ENCODE measurements around the gene ACTL10.
"Not testable (repeated sequence)": the region's sequence is repeated elsewhere in the genome, so short reads cannot be mapped to it uniquely, and the experiment has no call there.

Gene ACTL10

DNA sequence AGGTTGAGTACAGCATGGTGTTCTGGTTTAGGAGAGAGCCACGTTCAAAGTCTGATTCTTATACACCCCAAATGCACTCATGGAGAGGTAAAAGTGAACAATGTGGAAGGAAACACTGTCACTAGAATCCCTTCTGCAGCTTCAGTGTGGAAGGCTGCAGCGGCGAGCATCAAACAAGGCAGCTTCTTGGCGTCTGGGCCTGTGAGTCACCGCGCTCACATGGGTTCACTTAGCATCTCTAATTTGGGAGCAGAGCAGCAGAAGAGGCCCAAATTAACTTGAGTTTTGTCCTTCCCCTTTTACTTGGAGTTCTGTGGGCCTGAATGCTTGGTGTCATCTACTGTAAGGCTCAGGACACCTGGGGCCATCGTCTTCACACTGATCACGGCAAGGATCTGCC is 30.4 kb downstream of the ACTL10 start:
- no peak for ATAC-seq

DNA sequence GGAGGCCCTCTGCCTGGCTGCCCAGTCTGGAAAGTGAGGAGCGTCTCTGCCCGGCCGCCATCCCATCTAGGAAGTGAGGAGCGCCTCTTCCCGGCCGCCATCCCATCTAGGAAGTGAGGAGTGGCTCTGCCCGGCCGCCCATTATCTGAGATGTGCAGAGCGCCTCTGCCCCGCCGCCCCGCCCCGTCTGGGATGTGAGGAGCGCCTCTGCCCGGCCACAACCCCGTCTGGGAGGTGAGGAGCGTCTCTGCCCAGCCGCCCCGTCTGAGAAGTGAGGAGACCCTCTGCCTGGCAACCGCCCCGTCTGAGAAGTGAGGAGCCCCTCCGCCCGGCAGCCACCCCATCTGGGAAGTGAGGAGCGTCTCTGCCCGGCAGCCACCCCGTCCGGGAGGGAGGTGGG is 32.2 kb downstream of the ACTL10 start:
- not testable (repeated sequence) for ATAC-seq

DNA sequence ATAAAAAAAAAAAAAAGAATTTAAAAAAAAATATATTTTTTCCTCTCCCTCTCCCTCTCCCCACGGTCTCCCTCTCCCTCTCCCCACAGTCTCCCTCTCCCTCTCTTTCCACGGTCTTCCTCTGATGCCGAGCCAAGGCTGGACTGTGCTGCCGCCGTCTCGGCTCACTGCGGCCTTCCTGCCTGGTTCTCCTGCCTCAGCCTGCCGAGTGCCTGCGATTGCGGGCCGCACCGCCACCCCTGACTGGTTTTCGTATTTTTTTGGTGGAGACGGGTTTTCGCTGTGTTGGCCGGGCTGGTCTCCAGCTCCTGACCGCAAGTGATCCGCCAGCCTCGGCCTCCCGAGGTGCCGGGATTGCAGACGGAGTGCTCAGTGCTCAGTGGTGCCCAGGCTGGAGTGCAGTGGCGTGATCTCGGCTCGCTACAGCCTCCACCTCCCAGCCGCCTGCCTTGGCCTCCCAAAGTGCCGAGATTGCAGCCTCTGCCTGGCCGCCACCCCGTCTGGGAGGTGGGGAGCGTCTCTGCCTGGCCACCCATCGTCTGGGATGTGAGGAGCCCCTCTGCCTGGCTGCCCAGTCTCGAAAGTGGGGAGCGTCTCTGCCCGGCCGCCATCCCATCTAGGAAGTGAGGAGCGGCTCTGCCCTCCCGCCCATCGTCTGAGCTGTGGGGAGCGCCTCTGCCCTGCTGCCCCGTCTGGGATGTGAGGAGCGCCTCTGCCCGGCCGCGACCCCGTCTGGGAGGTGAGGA is 34.1 kb downstream of the ACTL10 start:
- not testable (repeated sequence) for ATAC-seq

DNA sequence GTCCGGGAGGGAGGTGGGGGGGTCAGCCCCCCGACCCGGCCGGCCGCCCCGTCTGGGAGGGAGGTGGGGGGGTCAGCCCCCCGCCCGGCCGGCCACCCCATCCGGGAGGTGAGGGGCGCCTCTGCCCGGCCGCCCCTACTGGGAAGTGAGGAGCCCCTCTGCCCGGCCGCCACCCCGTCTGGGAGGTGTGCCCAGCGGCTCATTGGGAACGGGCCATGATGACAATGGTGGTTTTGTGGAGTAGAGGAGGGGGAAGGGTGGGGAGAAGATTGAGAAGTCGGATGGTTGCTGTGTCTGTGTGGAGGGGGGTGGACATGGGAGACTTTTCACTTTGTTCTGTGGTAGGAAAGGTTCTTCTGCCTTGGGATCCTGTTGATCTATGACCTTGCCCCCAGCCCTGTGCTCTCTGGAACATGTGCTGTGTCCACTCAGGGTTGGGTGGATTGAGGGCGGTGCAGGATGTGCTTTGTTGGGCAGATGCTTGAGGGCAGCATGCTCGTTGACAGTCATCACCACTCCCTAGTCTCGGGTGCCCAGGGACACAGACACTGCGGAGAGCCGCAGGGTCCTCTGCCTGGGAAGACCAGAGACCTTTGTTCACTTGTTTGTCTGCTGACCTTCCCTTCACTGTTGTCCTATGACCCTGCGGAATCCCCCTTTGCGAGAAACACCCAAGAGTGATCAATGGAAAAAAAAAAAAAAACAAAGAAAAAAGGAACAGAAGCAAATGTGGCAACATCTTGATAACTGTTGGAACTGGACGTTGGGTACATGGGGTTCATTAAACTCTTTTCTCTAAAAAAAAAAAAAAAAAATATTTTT is 35.1 kb downstream of the ACTL10 start:
- no peak for ATAC-seq

DNA sequence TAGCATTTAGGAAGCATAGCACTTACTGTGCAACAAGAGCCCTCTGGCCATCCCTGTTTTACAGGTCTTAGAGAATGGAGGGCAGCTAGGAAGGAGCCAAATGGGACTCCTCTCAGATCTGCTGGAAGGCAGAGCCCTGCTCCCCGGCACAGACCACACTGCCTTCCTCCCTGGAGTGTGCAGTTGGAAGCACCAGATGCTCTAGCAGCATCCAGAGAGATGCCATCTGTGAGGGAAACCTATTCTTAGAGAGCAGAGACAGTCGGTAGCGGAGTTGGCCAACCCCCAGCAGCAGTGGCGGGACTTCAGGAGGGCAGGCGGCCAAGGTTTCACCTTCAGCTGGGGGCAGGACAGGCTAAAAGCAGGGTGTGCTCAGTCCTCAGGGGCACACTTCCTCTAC is 36.1 kb downstream of the ACTL10 start:
- no peak for ATAC-seq

DNA sequence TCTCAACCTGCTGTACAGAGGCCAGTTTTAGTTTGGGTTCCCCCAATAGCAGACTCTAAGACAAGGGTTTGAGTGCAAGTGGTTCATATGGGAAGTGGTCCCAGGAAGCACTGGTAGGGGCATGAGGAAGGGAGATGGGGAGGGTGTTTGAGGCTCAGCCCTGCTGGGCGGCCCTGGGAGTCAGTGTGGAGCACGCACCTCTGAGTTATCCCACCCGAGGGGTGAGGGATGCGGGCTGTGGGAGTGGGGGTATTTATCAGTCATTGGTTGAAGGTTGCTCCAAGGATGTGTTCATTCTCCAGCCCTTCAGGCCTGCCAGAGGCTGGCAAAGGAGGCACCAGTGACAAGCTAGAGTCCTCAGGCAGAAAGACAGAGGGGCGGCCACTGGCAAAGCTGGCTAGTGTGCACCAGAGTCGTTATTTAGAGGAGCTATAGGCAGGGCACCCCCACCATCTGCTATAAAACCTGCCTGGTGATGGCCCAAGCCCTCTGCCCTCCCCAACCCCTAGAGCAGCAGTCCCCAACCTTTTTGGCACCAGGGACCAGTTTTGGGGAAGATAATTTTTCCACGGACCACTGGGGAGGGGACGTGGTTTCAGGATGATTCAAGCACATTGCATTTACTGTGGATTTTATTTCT is 36.9 kb downstream of the ACTL10 start:
- no peak for ATAC-seq

DNA sequence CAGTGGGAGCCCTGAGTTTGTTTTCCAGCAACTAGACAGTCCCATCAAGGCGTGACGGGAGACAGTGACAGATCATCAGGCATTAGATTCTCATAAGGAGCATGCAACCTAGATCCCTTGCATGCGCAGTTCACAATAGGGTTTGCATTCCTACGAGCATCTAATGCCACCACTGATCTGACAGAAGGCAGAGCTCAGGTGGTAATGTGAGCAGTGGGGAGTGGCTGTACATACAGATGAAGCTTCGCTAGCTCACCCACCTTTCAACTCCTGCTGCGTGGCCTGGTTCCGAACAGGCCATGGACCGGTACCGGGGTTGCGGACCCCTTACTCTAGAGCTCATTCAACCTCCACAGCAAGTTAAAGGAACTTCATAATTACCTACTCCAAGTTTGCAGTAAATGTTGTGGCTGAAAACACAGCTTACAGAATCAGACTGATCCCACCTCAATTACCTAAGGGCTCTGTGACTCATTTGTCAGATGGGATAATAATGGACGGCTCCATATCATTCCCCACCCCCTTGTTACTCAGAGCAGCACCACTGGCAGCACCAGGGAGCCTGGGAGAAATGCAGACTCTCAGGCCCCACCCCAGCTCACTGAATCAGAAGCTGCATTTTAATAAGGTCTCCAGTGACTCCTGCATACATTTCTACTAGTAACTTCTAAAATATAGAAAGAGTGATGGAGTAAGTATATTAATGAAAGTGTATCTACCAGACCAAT is 37.6 kb downstream of the ACTL10 start:
- ATAC-seq, result no peak

DNA sequence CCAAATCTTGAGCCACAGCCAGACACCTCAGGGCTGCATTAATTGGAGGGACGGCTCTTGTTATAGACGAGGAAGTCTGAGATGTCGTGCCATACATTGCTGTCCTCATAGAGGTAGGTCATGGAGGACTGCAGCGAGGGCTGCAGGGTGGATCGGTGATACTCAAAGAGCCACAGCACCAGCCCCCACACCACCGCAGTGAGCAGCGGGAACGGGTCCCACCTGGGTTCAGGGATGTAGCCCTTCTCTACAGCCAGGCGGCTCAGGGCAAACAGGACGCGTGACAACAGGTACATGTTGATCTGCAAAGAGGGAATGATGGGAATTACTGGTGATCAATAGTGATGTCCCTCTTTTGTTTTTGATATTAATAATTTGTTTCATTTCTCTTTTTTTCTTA is 40.9 kb downstream of the ACTL10 start:
- no peak for ATAC-seq

DNA sequence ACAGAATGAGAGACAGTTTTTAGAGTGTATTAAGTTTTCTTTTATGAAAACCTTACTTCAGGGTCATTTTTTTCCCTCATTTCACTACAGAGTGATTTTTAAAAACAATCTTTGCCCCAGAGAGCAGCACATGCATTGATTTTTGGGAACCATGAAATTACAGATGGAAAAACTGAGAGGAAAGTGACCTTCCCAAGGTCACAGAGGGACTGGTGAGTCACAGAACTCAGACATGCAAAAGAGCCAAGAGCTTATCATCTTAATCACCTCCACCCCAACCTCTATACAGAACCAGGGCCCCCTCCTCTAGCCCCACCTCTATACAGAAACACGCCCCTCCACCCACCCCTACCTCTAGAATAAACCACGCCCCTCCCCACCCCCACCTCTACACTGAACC is 42.7 kb downstream of the ACTL10 start:
- ATAC-seq, result peak; percentile 44 to 67

DNA sequence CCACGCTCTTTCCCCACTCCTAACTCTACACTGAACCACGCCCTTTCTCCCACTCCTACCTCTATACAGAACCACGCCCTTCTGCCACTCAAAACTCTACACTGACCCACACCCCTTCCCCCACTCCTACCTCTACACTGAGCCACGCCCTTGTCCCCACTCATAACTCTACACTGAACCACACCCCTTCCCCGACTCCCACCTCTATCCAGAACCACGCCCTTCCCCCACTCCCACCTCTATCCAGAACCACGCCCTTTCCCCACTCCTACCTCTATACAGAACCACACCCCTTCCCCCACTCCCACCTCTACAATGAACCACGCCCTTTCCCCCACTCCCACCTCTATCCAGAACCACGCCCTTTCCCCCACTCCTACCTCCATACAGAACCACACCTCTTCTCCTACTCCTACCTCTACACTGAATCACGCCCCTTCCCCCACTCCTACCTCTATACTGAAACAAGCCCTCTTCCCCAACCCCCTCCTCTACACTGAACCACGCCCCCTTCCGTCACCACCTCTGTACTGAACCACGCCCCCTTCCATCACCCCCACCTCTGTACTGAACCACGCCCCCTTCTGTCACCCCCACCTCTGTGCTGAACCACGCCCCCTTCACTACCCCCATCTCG is 43.3 kb downstream of the ACTL10 start:
- ATAC-seq, result no peak

DNA sequence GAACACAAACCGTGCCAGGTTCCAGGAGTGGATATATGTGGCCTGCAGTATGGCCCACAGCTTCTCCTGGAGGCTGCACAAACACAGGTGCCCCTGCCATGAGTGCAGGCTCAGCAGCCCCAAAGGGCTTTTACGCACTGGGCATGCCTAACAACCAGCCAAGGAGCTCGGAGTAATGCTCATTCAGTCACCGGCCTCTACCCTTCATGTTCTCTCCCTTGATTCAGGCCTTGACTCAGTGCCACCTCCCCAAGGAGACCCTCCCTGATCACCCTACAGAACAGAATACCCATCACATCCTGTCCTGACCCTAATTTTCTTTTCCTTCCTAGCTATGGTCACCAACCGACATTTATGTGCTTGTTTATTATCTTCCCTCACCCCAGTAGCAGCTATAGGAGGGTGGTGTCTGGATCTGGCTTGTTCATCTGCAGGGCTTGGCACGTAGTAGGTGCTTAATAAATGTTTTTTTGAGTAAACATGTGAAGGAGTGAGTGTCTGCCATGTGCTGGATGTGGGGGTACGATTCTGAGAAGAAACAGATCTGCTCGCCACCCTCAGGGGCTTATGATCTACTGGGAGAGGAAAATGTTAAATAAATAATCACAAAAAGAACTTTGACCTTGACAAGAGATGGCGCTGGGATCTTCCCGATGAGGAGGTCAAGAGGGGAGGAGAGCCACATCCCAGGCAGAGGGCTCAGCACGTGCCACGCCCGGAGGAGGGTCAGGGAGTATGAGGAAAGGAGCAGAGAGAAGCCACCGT is 44.1 kb downstream of the ACTL10 start:
- ATAC-seq, result no peak

DNA sequence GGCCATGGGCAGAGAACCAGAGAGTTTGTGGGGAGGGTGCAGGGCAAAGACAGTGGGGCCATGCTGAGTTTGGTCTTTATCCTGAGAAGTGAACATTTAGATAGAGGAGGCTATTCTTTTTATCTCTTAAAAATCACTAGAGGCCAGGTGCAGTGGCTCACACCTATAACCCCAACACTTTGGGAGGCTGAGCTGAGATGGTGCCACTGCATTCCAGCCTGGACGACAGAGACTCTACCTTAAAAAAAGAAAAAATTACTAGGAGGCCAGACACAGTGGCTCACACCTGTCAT is 44.6 kb downstream of the ACTL10 start:
- ATAC-seq, result no peak

DNA sequence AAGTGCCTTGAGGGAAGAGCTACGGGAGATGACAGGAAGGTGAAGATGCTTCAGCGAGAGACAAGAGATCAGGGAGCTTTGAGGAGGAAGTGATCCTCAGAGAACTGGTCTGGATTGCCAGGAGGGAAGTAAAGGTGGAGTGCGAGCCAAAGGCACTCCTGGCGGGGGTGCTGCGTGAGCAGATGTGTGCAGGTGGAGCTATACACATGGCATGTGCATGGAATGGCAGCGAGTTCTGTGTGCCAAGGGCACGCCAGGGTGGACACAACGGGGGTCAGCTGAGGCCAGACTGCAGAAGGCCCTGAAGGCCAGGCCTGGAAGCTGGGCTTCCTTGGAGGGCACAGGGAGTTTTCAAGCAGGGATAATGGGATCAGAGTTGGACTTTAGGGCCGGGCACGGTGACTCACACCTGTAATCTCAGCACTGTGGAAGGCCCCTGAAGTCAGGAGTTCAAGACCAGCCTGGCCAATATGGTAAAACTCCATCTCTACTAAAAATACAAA is 47.2 kb downstream of the ACTL10 start:
- no peak for ATAC-seq

DNA sequence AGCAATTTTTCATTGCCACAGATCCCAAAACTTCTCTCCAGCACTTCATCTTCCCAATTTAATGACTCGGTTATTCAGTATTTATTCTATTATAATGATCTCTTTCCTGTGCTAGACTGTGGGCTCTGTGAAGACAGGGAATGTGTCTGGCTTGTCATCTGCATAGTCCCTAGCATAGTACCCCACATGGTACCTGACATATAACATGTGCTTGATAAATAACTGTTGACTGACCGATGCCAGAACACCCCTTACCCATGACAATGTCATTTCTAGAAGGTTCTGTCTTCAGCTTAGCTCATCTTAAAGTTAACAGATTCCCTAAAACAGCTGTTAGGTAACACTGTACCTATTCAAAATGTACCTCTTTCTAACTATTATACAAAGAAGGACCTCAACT is 49.8 kb downstream of the ACTL10 start:
- no peak for ATAC-seq
